Activated CD4-positive, alpha-beta T cell treated with anti-CD3 and anti-CD28 coated beads, Interleukin-2, Interleukin-4, amounts not matched to agents 100 ng/mL and 50 ng/mL, durations not matched to agents 16 hours and 8 hours (primary cell): ENCODE results near the gene IGFBP5.

ENCODE experiments used
- DNase-seq: peaks from one replicate; pipeline ENCODE4 v3.0.0-alpha.2; 2020; ENCODE audit warnings: low spot score

IGFBP5 gene

GRCh38 chr2:216644842-216645635 is 50.3 kb downstream of the IGFBP5 start:
- no peak for DNase-seq

GRCh38 chr2:216643986-216644659 is 51.2 kb downstream of the IGFBP5 start:
- DNase-seq = no peak

GRCh38 chr2:216637472-216637871 is 57.9 kb downstream of the IGFBP5 start:
- DNase-seq = no peak

- no peak for DNase-seq
Observed at GRCh38 chr2:216636551-216637450, 58.5 kb downstream of the IGFBP5 start.

DNA sequence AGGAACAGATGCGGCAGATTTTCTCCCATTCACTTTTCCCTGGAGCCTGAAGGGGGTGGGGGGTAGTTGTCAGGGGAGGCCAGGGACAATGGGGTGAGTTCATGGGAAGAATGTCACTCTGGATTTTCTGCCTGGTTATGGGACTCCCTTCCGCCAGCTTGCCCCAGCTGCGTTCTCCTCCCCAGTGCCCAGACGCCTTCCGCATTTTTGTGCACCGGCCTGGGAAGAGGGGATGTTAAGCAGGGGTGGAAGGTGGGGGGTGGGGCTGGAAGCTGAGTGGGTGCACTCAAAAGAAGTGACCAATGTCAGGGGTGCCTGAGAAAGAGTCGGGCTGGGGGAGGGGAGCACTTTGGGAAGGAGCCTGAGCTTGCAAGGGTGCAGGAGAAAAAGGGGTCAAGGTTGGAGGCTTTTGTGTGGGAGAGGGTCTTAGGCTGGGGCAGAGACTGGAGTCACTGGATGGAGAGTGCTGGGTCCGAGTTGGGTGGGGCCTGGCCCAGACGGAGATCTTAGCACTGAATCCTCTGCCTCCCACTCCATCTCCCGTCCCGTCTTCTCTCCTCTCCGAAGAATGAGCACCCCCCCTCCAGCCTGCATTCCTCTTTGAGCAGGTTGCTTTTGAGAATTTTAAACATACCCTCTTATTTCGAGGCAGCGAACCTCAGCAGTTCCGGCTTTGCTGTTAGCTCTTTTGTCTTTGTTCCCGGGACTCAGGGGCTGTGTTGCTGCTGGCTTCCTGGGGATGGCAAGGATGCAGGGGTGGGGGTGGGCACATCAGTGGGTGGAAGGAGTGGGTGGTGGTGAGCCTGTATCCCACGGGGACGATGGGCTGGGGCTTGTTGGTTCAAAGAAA is 59.4 kb downstream of the IGFBP5 start:
- DNase-seq = no peak

GRCh38 chr2:216635171-216635570 is 60.2 kb downstream of the IGFBP5 start:
- DNase-seq = no peak

DNA sequence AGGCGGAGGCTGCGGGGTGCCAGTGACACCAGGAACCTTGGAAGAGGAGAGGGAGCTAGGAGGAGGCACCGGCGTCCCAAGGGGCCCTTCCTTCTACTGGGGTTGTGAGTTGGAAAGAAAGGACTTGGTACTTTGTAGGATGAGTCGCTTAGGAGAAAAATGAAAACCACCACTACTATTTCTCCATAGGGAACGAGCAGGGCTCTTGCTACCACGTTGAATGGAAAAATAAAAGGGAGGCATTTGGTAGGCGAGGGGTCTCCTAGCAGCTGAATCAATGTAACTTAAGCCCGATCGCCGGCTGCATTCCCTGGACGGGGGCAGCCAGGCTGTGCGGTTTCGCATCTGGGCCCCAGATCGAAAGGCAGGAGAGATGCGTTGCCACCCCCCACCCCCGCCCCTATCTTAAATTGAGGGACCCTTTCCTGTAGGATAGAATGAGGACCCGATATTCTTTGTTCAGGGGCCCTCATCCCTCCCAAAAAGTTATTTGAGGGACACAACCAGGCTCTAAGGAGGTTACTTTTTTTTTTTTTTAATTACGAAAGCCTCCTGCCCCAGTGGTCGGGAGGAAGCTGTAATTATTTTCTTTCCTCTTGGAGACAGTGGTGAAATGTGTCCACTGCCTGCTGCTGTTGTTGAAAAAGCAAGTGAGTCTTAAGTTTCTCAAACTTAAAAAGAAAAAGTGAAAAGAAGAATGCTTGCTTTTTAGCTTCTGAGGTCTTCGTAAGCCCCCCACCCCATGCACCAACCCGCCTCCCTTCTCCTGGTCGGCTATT is 60.8 kb downstream of the IGFBP5 start:
- DNase-seq = no peak

DNA sequence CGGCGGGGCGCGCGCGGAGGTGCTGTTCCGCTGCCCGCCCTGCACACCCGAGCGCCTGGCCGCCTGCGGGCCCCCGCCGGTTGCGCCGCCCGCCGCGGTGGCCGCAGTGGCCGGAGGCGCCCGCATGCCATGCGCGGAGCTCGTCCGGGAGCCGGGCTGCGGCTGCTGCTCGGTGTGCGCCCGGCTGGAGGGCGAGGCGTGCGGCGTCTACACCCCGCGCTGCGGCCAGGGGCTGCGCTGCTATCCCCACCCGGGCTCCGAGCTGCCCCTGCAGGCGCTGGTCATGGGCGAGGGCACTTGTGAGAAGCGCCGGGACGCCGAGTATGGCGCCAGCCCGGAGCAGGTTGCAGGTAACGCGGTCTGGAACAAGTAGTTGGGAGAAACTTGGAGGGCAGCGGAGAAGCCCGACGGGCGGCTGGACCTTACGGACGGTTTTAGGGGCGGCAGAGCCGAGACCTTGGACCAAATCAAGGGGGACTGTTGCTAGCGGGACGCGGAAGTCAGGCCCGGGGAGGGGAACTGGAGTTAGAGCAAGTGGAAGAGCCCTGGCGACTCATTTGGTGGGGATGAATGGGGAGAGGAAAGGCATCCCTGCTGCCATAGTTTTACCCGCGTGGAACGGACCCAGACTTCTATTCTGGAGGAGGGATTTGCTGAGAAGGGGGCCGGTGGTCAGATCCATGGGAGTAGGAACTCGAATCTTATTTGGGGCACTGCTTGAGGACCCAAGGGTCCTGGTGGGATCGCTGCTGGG is 61.6 kb downstream of the IGFBP5 start:
- DNase-seq = no peak

GRCh38 chr2:216632952-216633615 is 62.3 kb downstream of the IGFBP5 start, which contains the start of gene IGFBP2:
Gene IGFBP2 (plus strand): TSS chr2:216633420. CDS start chr2:216633524, 104 bp downstream.
- no peak for DNase-seq

- no peak for DNase-seq
Observed at GRCh38 chr2:216632346-216632951, 62.9 kb downstream of the IGFBP5 start.

GRCh38 chr2:216629784-216630183 is 65.6 kb downstream of the IGFBP5 start:
- DNase-seq = no peak

- no peak for DNase-seq
Observed at GRCh38 chr2:216626875-216627245, 68.5 kb downstream of the IGFBP5 start.

GRCh38 chr2:216626168-216626874 is 69.0 kb downstream of the IGFBP5 start:
- DNase-seq = no peak

DNA sequence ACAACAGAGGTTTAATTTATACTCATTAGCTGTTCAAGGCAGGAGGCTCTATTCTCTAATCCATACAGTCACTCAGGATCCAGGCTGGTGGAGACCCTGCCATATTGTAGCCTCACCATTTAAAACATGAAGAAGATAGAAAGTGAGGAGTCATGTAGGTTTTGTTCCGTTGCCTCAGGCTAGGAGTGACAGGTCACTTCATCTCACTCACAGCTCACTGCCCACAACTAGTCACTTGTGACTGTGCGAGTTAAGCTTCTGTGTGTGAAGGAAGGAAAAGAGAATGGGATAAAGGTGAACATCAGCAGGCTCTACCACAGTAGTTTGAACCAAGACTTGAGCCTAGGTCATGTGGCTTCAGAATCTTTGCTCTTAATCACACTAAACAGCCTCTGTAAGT is 71.1 kb downstream of the IGFBP5 start:
- no peak for DNase-seq

GRCh38 chr2:216622526-216622925 is 72.8 kb downstream of the IGFBP5 start:
- no peak for DNase-seq
